HG03139 (cell line): ENCODE measurements around the gene DYNLT4.
"Not testable (repeated sequence)": the region's sequence is repeated elsewhere in the genome, so short reads cannot be mapped to it uniquely, and the experiment has no call there.

Experiments used
- ATAC-seq: cut with Tn5 transposase; IDR thresholded peaks from one replicate; pipeline ENCODE4 v1.9.1; 2021; ENCODE audit not compliant: unreplicated experiment

The DYNLT4 gene

GRCh38 chr1:44810101-44810761 lies 3.1 kb upstream of the DYNLT4 start:
- no peak for ATAC-seq

GRCh38 chr1:44808938-44809917 lies 2.1 kb upstream of the DYNLT4 start:
- peak; percentile 38 for ATAC-seq

GRCh38 chr1:44808063-44808937 lies 1.1 kb upstream of the DYNLT4 start, which contains the start of gene BTBD19:
TSS of gene BTBD19 (plus strand) at chr1:44808523. CDS start at chr1:44808821, 298 bp downstream.
- ATAC-seq = no peak

- no peak for ATAC-seq
Measured at GRCh38 chr1:44807364-44808062, 362 bp upstream of the DYNLT4 start.

GRCh38 chr1:44806025-44806703 lies 987 bp downstream of the DYNLT4 start:
- no peak for ATAC-seq

- no peak for ATAC-seq
Measured at GRCh38 chr1:44805311-44806024, 1.7 kb downstream of the DYNLT4 start.

GRCh38 chr1:44803312-44804095 lies 3.6 kb downstream of the DYNLT4 start:
- ATAC-seq = no peak

- ATAC-seq = no peak
Measured at GRCh38 chr1:44803062-44803311, 4.2 kb downstream of the DYNLT4 start.

- ATAC-seq = no peak
Measured at GRCh38 chr1:44802306-44803061, 4.7 kb downstream of the DYNLT4 start.

- ATAC-seq = no peak
Measured at GRCh38 chr1:44801491-44802305, 5.5 kb downstream of the DYNLT4 start.

GRCh38 chr1:44799770-44800584 lies 7.2 kb downstream of the DYNLT4 start, which contains the start of gene PLK3:
TSS of gene PLK3 (plus strand) at chr1:44800377. CDS start at chr1:44800464, 87 bp downstream.
- ATAC-seq = peak; percentile 79

GRCh38 chr1:44798481-44799365 lies 8.4 kb downstream of the DYNLT4 start:
- ATAC-seq = no peak

GRCh38 chr1:44797886-44798285 lies 9.3 kb downstream of the DYNLT4 start:
- ATAC-seq = not testable (repeated sequence)

GRCh38 chr1:44792736-44793502 lies 14.2 kb downstream of the DYNLT4 start:
- no peak for ATAC-seq
